Activated T-cell treated with anti-CD3 and anti-CD28 coated beads, Interleukin-2, amount 50 U/mL, for 72 hours (primary cell): ENCODE measurements around the gene MZB1. TPM values are rescaled to one million over a fixed set of nuclear protein-coding genes. Genes with fewer than 3 reads are reported as not detected.
"Not testable (repeated sequence)": the region's sequence is repeated elsewhere in the genome, so short reads cannot be mapped to it uniquely, and the experiment has no call there.

Experiments used
- ATAC-seq, 2 donors: fragments of 150-1000 bp; cut with Tn5 transposase; replicated peaks in 1 of 2; 2 replicates each; pipeline ENCODE4 v1.10.0; 2021; ENCODE audit warnings: moderate library complexity in 2 of 2, mild to moderate bottlenecking in 1 of 2
- DNase-seq, 2 donors: peaks; one replicate each; pipeline ENCODE4 v3.0.0; 2021 to 2022; ENCODE audit warnings: mixed read lengths in 1 of 2
- H3K27ac Mint-ChIP-seq: one replicate; pipeline ENCODE4 v1.8.0; 2022; ENCODE audit warnings: mild to moderate bottlenecking, moderate library complexity, mixed read lengths
- H3K27me3 Mint-ChIP-seq: one replicate; pipeline ENCODE4 v1.8.0; 2022; ENCODE audit warnings: low read depth, mixed read lengths
- H3K36me3 Mint-ChIP-seq, 2 donors: one replicate each; pipeline ENCODE4 v1.8.0; 2022; ENCODE audit warnings: mixed read lengths in 2 of 2, mild to moderate bottlenecking in 1 of 2; ENCODE audit not compliant: insufficient read depth in 2 of 2
- H3K4me1 Mint-ChIP-seq: one replicate; pipeline ENCODE4 v1.8.0; 2022; ENCODE audit warnings: low read depth, mixed read lengths
- H3K4me3 Mint-ChIP-seq, 2 donors: one replicate each; pipeline ENCODE4 v1.8.0; 2022; ENCODE audit warnings: mild to moderate bottlenecking in 2 of 2, mixed read lengths in 2 of 2, moderate library complexity in 2 of 2
- H3K9me3 Mint-ChIP-seq, 2 donors: one replicate each; pipeline ENCODE4 v1.8.0; 2022; ENCODE audit warnings: mixed read lengths in 2 of 2
- total RNA-seq, 2 donors: library from RNA; stranded (reverse); gene quantifications; one replicate each; pipeline ENCODE4 v1.2.3, GENCODE V29; 2022

Gene MZB1
- total RNA-seq, 2 donors from 2014 or later: 19.7 to 27.3 TPM

GRCh38 chr5:139369181-139369580, 20.5 kb downstream of the MZB1 start:
- H3K27ac Mint-ChIP-seq: no peak overlapping the region
- H3K4me3 Mint-ChIP-seq: no peak overlapping the region
- no peaks in the 10 kb centered on the region for H3K27me3 Mint-ChIP-seq
- H3K36me3 Mint-ChIP-seq: peaks cover 0 to 10% of the 10 kb centered on the region in 2 donors
- H3K4me1 Mint-ChIP-seq: peaks cover 19% of the 10 kb centered on the region
- no peak for DNase-seq
- ATAC-seq: no peak
- H3K9me3 Mint-ChIP-seq: no peaks in the 10 kb centered on the region

DNA sequence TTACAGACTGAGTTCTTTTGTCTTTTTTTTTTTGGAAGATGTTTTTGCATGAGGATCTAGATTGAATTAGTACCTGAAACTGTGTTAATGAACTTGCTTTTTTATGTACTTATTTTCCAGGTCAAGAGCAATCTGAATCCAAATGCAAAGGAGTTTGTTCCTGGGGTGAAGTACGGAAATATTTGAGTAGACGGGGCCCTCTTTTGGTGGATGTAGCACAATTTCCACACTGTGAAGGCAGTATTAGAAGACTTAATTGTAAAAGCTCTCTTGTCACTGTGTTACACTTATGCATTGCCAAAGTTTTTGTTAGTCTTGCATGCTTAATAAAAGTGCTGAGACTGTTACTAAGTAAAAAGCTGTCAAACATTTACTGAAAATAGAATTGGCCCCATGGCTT, 21.1 kb downstream of the MZB1 start:
- DNase-seq (no peak), ATAC-seq (no peak)
- peaks cover 25% of the 10 kb centered on the region for H3K4me1 Mint-ChIP-seq
- H3K36me3 Mint-ChIP-seq: peaks cover 4 to 16% of the 10 kb centered on the region in 2 donors
- H3K4me3 Mint-ChIP-seq: no peak overlapping the region
- H3K27ac Mint-ChIP-seq: peak overlapping the region; percentile 55
- H3K27me3 Mint-ChIP-seq: no peaks in the 10 kb centered on the region
- no peaks in the 10 kb centered on the region for H3K9me3 Mint-ChIP-seq

- Mint-ChIP-seq H3K9me3 (no peaks in the 10 kb centered on the region), H3K27ac (peak overlapping the region; percentile 75), H3K4me3 (no peak overlapping the region), H3K27me3 (no peaks in the 10 kb centered on the region), H3K4me1 (peaks cover 26% of the 10 kb centered on the region), H3K36me3 (peaks cover 6 to 18% of the 10 kb centered on the region in 2 donors)
- ATAC-seq: no peak
- no peak for DNase-seq
Observed at GRCh38 chr5:139364466-139364865, 25.2 kb downstream of the MZB1 start.

DNA sequence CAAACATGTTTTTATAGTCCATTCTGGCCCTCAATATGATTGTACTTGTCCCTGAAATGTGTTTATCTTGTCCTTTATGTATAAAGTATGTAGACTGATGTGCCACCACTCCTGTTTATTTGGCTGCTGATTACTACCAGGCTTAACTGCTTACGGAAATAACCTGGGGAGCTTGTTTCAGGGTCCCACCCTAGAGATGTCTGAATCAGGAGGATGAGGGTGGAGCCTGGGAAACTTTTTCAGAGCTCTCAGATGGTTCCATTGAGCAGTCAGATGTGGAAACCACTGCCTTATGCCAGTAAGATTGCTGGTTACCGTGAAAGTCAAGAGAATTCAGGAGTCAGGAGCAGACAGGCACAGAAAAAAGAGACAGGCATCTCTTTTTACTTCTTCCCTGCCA, 25.8 kb downstream of the MZB1 start:
- Mint-ChIP-seq H3K27ac (peak overlapping the region; percentile 75), H3K9me3 (no peaks in the 10 kb centered on the region), H3K36me3 (peaks cover 6 to 18% of the 10 kb centered on the region in 2 donors), H3K4me1 (peaks cover 26% of the 10 kb centered on the region), H3K27me3 (no peaks in the 10 kb centered on the region), H3K4me3 (no peak overlapping the region)
- DNase-seq (no peak), ATAC-seq (peak; percentile 51 to 53)

DNA sequence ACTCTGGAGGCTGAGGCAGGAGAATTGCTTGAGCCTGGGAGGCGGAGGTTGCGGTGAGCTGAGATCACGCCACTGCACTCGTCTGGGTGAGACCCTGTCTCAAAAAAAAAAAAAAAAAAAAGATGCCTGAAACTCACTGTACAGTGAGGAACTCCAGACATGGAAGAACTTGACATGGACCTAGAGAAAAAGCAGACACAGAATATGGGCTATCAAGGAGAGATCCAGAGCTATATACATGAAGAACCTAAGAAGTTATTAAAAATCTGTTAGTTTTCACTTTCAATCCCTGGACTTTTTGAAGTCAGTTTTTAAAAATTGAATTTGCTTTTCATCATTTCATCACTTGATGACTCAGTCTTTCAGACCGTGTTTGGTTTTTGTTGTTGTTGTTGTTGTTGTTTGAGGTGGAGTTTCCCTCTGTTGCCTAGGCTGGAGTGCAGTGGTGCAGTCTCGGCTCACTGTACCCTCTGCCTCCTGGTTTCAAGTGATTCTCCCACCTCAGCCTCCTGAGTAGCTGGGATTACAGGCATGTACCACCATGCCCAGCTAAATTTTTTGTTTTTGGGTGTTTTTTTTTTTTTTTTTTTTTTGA, 27.8 kb downstream of the MZB1 start:
- Mint-ChIP-seq H3K4me3 (no peak overlapping the region), H3K9me3 (no peaks in the 10 kb centered on the region), H3K4me1 (peaks cover 26% of the 10 kb centered on the region), H3K27ac (peak overlapping the region; percentile 68), H3K27me3 (no peaks in the 10 kb centered on the region), H3K36me3 (peaks cover 8 to 15% of the 10 kb centered on the region in 2 donors)
- ATAC-seq: peak in 1 of 2 donors; percentile 77
- DNase-seq: no peak

GRCh38 chr5:139360384-139360783, 29.3 kb downstream of the MZB1 start:
- Mint-ChIP-seq H3K4me3 (no peak overlapping the region), H3K9me3 (no peaks in the 10 kb centered on the region), H3K36me3 (peaks cover 8 to 17% of the 10 kb centered on the region in 2 donors), H3K4me1 (peaks cover 26% of the 10 kb centered on the region), H3K27me3 (no peaks in the 10 kb centered on the region), H3K27ac (peak overlapping the region; percentile 48)
- ATAC-seq (no peak), DNase-seq (no peak)

DNA sequence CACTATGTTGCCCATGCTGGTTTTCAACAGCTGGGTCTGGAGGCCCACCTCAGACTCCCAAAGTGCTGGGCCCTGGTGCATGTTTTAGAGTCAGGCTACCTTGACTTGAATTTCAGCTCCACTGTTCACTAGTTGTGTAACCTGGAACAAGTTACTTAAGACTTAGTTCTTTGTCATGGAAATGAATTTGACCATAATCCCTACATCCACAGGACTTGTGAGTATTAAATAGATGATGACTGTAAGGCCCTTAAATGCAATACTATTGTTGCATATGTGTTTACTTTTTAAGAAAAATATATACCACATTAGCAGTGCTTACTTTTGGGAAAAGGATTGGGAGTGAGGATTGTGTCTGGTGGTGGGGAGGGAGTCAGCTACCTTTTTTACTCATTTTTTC, 31.6 kb downstream of the MZB1 start:
- Mint-ChIP-seq H3K27ac (no peak overlapping the region), H3K36me3 (peaks cover 7 to 9% of the 10 kb centered on the region in 2 donors), H3K9me3 (peaks cover 0 to 2% of the 10 kb centered on the region in 2 donors), H3K4me3 (no peak overlapping the region), H3K4me1 (peaks cover 18% of the 10 kb centered on the region), H3K27me3 (no peaks in the 10 kb centered on the region)
- ATAC-seq: no peak
- no peak for DNase-seq

GRCh38 chr5:139355900-139356299, 33.8 kb downstream of the MZB1 start:
- H3K4me3 Mint-ChIP-seq, H3K36me3 Mint-ChIP-seq, H3K27ac Mint-ChIP-seq, H3K9me3 Mint-ChIP-seq, ATAC-seq, H3K27me3 Mint-ChIP-seq, DNase-seq: not testable (repeated sequence)
- peaks cover 11% of the 10 kb centered on the region for H3K4me1 Mint-ChIP-seq

GRCh38 chr5:139354186-139354585, 35.5 kb downstream of the MZB1 start:
- Mint-ChIP-seq H3K4me1 (peaks cover 17% of the 10 kb centered on the region), H3K27ac (no peak overlapping the region), H3K27me3 (no peaks in the 10 kb centered on the region), H3K9me3 (peaks cover 0 to 2% of the 10 kb centered on the region in 2 donors), H3K4me3 (no peak overlapping the region), H3K36me3 (peaks cover 7 to 9% of the 10 kb centered on the region in 2 donors)
- DNase-seq: no peak
- ATAC-seq: no peak

DNA sequence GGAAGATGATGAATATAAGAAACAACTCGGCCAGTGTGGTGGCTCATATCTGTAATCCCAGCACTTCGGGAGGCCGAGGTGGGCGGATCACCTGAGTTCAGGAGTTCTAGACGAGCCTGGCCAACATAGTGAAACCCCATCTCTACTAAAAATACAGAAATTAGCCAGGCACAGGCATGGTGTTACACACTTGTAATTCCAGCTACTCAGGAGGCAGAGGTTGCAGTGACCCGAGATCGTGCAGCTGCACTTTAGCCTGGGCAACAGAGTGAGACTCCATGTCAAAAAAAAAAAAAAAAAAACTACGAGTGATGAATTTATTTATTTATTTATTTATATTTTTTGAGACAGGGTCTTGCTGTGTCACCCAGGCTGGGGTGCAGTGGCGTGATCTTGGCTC, 41.9 kb downstream of the MZB1 start:
- peaks cover 2 to 17% of the 10 kb centered on the region in 2 donors for H3K36me3 Mint-ChIP-seq
- not testable (repeated sequence) for H3K9me3 Mint-ChIP-seq, ATAC-seq, H3K27me3 Mint-ChIP-seq, H3K4me3 Mint-ChIP-seq, H3K27ac Mint-ChIP-seq, DNase-seq
- peaks cover 60% of the 10 kb centered on the region for H3K4me1 Mint-ChIP-seq

GRCh38 chr5:139345442-139345841, 44.3 kb downstream of the MZB1 start:
- ATAC-seq, H3K9me3 Mint-ChIP-seq, H3K27ac Mint-ChIP-seq, H3K4me3 Mint-ChIP-seq, DNase-seq, H3K27me3 Mint-ChIP-seq: not testable (repeated sequence)
- peaks cover 3 to 17% of the 10 kb centered on the region in 2 donors for H3K36me3 Mint-ChIP-seq
- peaks cover 72% of the 10 kb centered on the region for H3K4me1 Mint-ChIP-seq

DNA sequence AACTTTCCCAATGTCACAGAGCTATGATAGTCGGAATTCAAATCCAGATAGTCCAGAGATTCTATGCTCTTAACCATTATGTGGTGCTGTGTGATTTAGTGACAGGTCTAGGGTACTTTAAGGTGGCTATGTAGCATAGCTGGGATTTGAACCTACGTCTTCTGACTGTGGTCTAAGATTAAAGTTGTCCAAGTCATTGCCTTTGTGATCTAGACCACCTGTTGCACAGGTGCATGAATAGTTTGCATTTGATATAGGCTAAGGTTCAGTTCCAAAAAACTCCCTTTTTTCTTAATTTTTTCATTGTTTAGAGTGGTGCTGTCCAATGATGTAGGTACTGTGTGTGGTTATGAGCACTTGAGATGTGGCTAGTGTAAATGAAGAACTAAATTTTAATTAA, 45.5 kb downstream of the MZB1 start:
- peak overlapping the region; percentile 71 for H3K27ac Mint-ChIP-seq
- ATAC-seq (no peak), DNase-seq (no peak)
- H3K9me3 Mint-ChIP-seq: no peaks in the 10 kb centered on the region
- H3K4me3 Mint-ChIP-seq: peak overlapping the region; percentile 51 to 96
- H3K4me1 Mint-ChIP-seq: peaks cover 67% of the 10 kb centered on the region
- peaks cover 3 to 17% of the 10 kb centered on the region in 2 donors for H3K36me3 Mint-ChIP-seq
- no peaks in the 10 kb centered on the region for H3K27me3 Mint-ChIP-seq

DNA sequence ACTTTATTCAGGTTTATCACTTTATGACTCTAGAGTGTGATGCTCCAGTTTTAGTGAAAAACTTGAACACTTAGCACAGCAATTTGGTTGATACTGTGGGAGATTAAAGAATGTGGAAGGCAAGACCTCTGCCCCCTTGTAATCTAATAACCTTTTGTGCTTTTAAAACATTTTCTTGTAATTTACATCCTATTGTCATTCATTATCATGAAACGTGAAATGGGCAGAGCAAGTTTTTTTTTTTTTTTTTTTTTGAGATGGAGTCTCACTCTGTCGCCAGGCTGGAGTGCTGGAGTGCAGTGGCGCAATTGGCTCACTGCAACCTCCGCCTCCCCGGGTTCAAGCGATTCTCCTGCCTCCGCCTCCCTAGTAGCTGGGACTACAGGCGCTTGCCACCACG, 46.2 kb downstream of the MZB1 start:
- Mint-ChIP-seq H3K27me3 (no peaks in the 10 kb centered on the region), H3K36me3 (peaks cover 3 to 14% of the 10 kb centered on the region in 2 donors), H3K4me1 (peaks cover 60% of the 10 kb centered on the region), H3K27ac (peak overlapping the region; percentile 75), H3K9me3 (no peaks in the 10 kb centered on the region), H3K4me3 (peak overlapping the region; percentile 85 to 96)
- no peak for ATAC-seq
- DNase-seq: no peak

DNA sequence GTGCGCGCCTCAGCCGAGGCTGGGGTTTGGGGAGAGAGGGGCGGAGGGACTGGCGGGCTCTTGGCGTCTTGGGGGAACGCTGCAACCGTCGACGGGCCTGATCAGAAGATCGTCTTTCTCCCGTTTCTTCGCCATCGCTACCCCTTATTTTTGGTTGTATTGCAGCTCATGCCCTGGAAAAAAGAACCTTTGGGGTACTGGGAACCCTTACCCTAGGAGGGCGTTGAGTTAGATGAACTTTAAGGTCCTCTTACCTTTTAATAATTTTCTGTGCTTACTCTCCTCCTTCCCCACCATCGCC, 47.3 kb downstream of the MZB1 start:
- peak overlapping the region; percentile 85 to 96 for H3K4me3 Mint-ChIP-seq
- ATAC-seq (no peak), DNase-seq (peak in 1 of 2 donors; percentile 87)
- H3K27me3 Mint-ChIP-seq: no peaks in the 10 kb centered on the region
- H3K4me1 Mint-ChIP-seq: peaks cover 59% of the 10 kb centered on the region
- peaks cover 3 to 14% of the 10 kb centered on the region in 2 donors for H3K36me3 Mint-ChIP-seq
- H3K27ac Mint-ChIP-seq: peak overlapping the region; percentile 75
- no peaks in the 10 kb centered on the region for H3K9me3 Mint-ChIP-seq
